GM12865 (cell line): ENCODE results near the gene KIF7.

Experiments
- DNase-seq: peaks from one replicate; pipeline ENCODE4 v3.0.0; 2010; ENCODE audit warnings: low read depth
- H3K4me3 ChIP-seq: 2 replicates; pipeline ENCODE4 v1.5.1; 2011; ENCODE audit warnings: mild to moderate bottlenecking, low read depth, low read length, control low read depth
- TF ChIP-seq, protein P1 (sequence below): IDR thresholded peaks from 2 replicates; pipeline ENCODE4 v1.5.1; 2011; ENCODE audit warnings: low read length, control low read depth, low read depth, inconsistent platforms; ENCODE audit not compliant: insufficient read depth; ENCODE audit errors: missing control alignments

The KIF7 gene

DNA sequence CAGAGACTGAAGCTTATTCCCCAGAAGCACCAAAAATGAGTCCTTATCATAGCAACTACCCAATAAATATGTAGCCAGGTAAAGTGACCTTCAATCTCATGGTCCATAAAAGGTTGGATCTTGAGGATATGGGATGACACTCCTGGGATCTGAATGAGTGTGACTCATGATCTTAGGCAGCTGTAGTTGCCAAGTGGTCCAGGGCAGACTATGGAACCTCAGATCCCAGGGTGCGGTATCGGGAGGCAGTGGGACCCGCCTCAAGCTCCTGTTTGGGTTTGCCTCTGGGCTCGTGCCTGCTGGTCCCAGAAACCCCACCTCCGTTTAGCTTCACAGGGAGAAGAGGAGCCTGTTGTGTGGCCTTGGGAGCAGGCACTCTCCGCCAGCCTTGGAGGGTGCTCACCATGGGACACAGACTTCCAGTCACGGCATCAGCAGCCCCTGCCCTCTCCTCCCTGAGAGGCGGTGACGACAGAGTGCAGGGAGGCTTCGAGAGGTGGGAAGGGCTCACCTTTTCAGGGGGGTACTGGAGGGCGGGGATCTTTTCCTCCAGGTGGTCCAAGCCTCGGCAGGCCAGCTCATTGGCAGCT lies 15.8 kb upstream of the KIF7 start:
- no peak for DNase-seq
- TF ChIP-seq, protein P1, sequence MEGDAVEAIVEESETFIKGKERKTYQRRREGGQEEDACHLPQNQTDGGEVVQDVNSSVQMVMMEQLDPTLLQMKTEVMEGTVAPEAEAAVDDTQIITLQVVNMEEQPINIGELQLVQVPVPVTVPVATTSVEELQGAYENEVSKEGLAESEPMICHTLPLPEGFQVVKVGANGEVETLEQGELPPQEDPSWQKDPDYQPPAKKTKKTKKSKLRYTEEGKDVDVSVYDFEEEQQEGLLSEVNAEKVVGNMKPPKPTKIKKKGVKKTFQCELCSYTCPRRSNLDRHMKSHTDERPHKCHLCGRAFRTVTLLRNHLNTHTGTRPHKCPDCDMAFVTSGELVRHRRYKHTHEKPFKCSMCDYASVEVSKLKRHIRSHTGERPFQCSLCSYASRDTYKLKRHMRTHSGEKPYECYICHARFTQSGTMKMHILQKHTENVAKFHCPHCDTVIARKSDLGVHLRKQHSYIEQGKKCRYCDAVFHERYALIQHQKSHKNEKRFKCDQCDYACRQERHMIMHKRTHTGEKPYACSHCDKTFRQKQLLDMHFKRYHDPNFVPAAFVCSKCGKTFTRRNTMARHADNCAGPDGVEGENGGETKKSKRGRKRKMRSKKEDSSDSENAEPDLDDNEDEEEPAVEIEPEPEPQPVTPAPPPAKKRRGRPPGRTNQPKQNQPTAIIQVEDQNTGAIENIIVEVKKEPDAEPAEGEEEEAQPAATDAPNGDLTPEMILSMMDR: no peak
- H3K4me3 ChIP-seq: no peak overlapping the region

DNA sequence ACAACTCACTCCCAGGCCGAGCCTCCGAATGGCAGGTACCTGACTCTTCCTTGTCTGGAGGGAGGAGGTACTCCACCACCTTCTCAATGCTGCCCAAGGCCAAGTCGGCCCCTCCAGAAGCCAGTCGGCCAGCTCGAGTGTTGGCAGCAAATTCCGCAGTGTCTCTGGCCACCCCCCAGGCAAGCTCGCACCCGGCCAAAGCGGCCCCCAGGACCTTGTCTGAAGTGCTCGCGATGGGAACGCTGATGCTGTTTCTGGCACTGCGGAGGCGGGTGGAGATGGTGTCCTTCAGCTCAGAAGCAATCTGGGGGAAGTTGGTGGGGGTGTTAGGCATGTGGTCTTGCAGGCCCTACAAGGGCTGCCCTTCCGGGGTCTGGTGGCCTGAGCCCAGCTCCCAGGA lies 14.7 kb upstream of the KIF7 start:
- DNase-seq: no peak
- TF ChIP-seq, protein P1: no peak
- no peak overlapping the region for H3K4me3 ChIP-seq

DNA sequence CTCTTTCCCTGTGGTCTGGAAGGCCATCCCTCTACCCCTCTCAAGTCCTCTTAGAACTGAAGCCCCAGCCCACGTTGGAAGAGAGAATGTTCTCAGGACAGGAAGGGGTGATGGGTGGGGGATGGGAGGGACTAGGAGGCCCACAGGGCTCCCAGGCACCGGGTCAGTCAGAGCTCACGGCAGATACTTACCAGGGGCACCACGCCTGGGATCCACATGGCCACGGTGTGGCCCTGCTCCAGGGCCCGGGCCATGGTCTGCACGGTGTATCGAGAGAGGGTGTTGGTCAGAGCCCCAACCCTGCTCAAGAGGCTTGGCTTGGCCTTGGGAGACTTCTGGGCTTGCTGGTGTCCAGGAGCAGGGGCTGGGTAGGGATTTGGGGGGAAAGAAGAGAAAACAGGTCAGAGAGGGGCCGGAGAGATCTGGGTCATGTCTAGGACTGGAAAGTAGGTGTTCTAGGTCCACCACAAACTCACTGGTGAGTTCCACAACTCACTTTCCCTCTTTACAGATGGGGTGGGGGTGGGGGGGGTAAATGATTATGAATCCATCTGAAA lies 14.1 kb upstream of the KIF7 start:
- TF ChIP-seq, protein P1: no peak
- no peak for DNase-seq
- no peak overlapping the region for H3K4me3 ChIP-seq

DNA sequence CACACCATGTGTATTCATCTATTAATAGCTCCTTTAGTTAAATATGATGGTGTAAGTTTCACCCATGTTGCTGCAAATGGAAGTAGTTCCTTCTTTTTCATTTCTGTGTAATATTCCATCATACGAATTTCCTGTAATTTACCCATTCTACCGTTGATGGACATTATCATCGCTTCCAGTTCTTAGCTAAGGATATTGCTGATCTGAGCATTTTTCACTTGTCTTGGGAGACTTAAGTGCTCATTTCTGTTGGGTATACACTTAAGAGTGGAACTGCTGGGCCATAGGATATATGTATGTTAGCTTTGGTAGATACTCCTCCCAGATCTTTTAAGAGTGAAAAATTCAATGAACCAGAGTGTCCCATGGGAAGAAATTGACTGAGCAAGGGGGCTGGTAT lies 12.9 kb upstream of the KIF7 start:
- DNase-seq: no peak
- H3K4me3 ChIP-seq: no peak overlapping the region
- TF ChIP-seq, protein P1: no peak

DNA sequence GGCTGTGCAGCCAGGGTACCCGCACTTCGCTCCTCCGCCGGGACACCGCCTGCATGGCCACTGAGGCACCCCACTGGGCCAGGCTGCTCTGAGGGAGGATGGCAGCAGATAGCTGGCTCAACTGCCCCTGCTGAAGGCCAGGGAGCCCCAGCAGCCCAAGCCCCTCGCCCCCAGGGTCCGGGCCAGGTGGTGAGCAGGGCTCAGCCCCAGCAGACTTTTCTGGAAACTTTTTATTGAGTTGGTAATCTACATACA lies 12.4 kb upstream of the KIF7 start:
- no peak for DNase-seq
- TF ChIP-seq, protein P1: no peak
- no peak overlapping the region for H3K4me3 ChIP-seq

DNA sequence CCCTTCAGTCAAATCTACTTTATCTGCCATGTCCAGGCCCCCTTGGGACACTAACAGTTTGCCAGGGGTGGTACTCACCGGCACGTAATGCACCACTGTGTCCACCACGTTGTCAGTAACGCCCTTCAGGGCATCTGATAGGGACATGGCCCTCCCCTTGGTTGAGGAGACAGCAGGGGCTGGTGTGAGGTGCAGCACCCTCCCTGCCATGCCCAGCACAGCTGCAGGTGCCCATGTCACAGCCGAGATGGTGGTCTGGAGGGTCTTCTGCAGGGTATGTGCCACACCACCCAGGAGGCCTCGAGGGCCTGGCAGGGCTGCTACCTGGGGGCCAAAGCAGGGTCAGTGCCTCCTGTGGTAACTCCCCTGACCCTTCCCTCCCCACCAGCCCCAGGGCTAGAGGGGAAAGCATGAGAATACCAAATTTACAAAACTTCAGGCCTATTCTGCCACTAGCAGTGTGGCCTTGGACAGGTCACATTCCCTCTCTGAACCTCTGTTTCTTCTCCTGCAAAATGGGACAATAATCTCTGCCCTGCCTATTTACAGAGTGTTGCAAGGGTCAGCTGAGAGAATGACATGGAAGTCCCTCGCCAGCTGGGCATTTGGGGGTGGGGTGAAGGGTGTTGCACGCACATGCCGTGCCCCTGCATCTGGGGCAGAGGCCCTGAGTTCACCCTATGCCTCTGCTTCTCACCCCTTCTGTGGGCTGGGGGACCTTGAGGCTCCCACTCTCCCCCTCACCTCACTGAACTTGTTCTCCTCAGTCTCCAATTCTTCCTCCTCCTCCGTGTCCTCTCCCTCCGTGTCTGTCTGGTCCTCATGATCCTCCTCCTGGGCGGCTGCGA lies 11.8 kb upstream of the KIF7 start:
- DNase-seq: no peak
- no peak overlapping the region for H3K4me3 ChIP-seq
- TF ChIP-seq, protein P1: no peak
